K562 (cell line): ENCODE data around the gene NAT14. TPM values are rescaled to one million over a fixed set of nuclear protein-coding genes. Genes with fewer than 3 reads are reported as not detected.

Source experiments
- CEBPG ChIP-seq, 3 experiments: fragments of 200-800 bp in 1 of 3; sonication (Bioruptor generic) in 1 of 3; sonication (generic) in 1 of 3; formaldehyde crosslinking in 1 of 3; IDR thresholded peaks in 2 of 3; conservative IDR thresholded peaks in 1 of 3; 2 replicates each; pipeline versions ENCODE4 v1.6.1 to v1.8.0; 2016 to 2022; ENCODE audit warnings: missing compliant biosample characterization in 2 of 3, missing genetic modification characterization in 2 of 3, mild to moderate bottlenecking in 1 of 3, missing genetic modification reagents in 1 of 3
- DNMT1 ChIP-seq: fragments of 450-650 bp; IDR thresholded peaks from 2 replicates; pipeline ENCODE4 v1.6.1; 2016; ENCODE audit warnings: antibody characterized with exemption, mild to moderate bottlenecking
- EGR1 ChIP-seq: fragments of 450-650 bp; conservative IDR thresholded peaks from 2 replicates; pipeline ENCODE4 v1.6.1; 2017; ENCODE audit warnings: mild to moderate bottlenecking
- ELF4 ChIP-seq: fragments of 450-650 bp; formaldehyde crosslinking; IDR thresholded peaks from 2 replicates; pipeline ENCODE4 v1.4.0; 2022; ENCODE audit warnings: missing genetic modification characterization
- RBBP5 ChIP-seq: fragments of 200-600 bp; sonication (generic); IDR thresholded peaks from 2 replicates; pipeline ENCODE4 v1.6.1; 2012; ENCODE audit warnings: borderline replicate concordance, mild to moderate bottlenecking, low read length, control low read depth, inconsistent platforms; ENCODE audit not compliant: insufficient read depth, poor library complexity, severe bottlenecking
- SMAD3 ChIP-seq: fragments of 450-650 bp; formaldehyde crosslinking; conservative IDR thresholded peaks from 2 replicates; pipeline ENCODE4 v1.4.0; 2020; ENCODE audit warnings: mild to moderate bottlenecking
- USF1 ChIP-seq: sonication (generic); formaldehyde crosslinking; IDR thresholded peaks from 2 replicates; pipeline ENCODE4 v1.9.0; 2022; ENCODE audit warnings: mild to moderate bottlenecking, missing genetic modification reagents
- ZNF263 ChIP-seq: sonication (generic); formaldehyde crosslinking; IDR thresholded peaks from 2 replicates; pipeline ENCODE4 v1.8.0; 2022; ENCODE audit warnings: mild to moderate bottlenecking, missing genetic modification reagents, borderline replicate concordance
- ZNF445 ChIP-seq: fragments of 250-450 bp; sonication (Bioruptor Pico); IDR thresholded peaks from 2 replicates; pipeline ENCODE4 v1.4.0; 2020; ENCODE audit warnings: low read depth, mild to moderate bottlenecking, moderate library complexity
- polyA plus RNA-seq, 8 experiments: library from polyadenylated mRNA; depleted of rRNA in 4 of 8; stranded (reverse) in 5 of 8; unstranded in 3 of 8; fragments of >200 nt; fragmentation: Nextera tagmentation in 2 of 8; fragmentation: Illumina TruSeq in 1 of 8; extraction: Ambion mirVana in 2 of 8; extraction: Trizol in 1 of 8; gene quantifications; 2 replicates each; pipeline versions ENCODE4 v1.2.1 to v1.2.3, GENCODE V29; 2011 to 2014; ENCODE audit warnings: inconsistent platforms in 1 of 8, missing spikeins in 1 of 8
- total RNA-seq, 7 experiments: library from RNA; depleted of rRNA in 6 of 7; stranded (reverse); fragments of >200 nt in 6 of 7; fragmentation: Illumina TruSeq in 2 of 7; extraction: Trizol in 2 of 7; gene quantifications; 2 replicates each; pipeline versions ENCODE4 v1.2.1 to v1.2.3, GENCODE V29; 2011 to 2021; ENCODE audit warnings: low replicate concordance in 1 of 7

NAT14 gene
- total and polyA plus RNA-seq, 9 of the 15 experiments (the other 6 are each of a cell fraction or from before 2014, with no cell fraction given), result 2.4 to 77.0 (median 26.7) TPM

- TF ChIP-seq CEBPG (CRISPR knock-in tag; IDR thresholded peaks at IDR 0.05) (0 out of 2 replicates have a peak, but pooled peaks have one; percentile 14), CEBPG (tag; conservative IDR thresholded peaks at IDR 0.05 in 1 of 2, IDR thresholded peaks at IDR 0.05 in 1 of 2) (no peak), SMAD3 (CRISPR knock-in tag) (no peak), ELF4 (CRISPR knock-in tag) (no peak), RBBP5 (no peak), USF1 (CRISPR knock-in tag) (no peak), EGR1 (peak; percentile 54), ZNF445 (CRISPR knock-in tag) (no peak), DNMT1 (no peak), ZNF263 (peak; percentile 71; the same call in 1 of the 2 replicates)
These were observed 41.8 kb upstream of the NAT14 start, which contains the start of gene SHISA7 (continued) for GRCh38 chr19:55443045-55443823.
